NAMALWA (cell line): ENCODE measurements around the gene FNBP1.

Source experiments
- DNase-seq: peaks from one replicate; pipeline ENCODE4 v3.0.0-alpha.2; 2015; ENCODE audit warnings: low spot score

The FNBP1 gene

DNA sequence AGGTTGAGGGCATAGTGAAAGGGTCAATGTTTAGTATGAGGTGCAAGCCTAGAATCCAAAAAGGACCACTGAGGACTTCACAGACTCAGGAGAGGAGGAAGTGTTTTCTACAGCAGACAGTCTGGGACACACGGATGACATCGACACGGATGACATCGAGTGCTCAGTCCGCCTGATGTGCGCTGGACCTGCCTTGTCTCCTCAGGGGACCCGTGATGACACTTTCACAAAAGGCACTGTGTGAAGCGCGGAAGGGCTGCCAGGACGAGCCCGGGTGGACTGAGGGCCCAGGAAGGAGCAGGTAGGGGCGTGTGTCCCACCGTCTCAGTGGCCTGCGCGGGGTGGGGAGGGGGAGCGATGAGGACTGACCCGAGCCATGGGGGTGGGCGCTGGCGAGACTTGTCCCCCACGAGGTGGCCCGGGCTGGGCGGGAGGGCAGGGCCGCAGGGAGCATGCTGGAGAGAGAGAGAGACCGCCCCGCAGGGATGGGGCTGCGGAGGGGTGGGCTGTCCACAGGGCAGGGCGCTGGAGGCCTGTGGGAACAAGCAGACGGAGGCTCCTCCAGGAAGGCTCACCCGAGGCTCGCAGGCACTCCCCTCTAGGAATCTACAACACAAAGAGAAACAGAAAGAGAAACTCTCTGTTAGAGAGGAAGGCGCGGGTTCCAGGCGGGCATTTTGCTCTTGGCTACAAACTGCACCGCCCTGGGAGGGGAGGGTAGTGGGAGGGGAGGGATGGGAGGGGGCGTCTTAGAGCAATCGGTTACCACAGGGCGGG, 152.9 kb downstream of the FNBP1 start:
- peak; percentile 26 for DNase-seq

DNA sequence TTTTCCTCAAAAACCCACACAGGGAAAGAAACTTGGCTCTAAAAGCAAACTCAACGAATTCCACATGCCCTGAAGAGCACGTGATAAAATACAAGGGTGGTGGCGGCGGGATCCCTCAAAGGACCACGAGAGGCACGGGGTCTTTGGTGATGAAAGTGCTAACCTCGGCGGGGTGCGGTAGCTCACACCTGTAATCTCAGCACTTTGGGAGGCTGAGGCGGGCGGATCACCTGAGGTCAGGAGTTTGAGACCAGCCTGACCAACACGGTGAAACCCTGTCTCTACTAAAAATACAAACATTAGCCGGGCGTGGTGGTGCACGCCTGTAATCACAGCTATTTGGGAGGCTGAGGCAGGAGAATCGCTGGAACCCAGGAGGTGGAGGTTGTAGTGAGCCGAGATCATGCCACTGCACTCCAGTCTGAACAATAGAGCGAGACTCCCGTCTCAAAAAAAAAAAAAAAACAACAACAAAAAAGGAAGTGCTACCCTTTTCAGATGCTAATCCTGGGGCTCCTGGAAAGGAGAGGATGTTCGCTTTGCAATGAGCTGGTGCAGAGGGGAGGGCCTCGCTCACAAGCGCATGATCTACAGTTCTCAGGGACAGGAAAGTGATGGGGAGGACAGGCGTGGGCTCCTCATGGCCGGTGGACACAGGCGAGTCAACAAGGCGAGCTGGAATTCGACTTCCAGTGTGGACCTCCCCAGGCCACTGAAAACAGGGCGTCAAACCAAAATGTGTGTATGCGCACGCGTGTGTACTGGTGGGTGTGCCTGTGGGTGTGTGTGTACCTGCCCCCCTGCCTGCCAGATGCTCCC, 153.7 kb downstream of the FNBP1 start:
- no peak for DNase-seq

DNA sequence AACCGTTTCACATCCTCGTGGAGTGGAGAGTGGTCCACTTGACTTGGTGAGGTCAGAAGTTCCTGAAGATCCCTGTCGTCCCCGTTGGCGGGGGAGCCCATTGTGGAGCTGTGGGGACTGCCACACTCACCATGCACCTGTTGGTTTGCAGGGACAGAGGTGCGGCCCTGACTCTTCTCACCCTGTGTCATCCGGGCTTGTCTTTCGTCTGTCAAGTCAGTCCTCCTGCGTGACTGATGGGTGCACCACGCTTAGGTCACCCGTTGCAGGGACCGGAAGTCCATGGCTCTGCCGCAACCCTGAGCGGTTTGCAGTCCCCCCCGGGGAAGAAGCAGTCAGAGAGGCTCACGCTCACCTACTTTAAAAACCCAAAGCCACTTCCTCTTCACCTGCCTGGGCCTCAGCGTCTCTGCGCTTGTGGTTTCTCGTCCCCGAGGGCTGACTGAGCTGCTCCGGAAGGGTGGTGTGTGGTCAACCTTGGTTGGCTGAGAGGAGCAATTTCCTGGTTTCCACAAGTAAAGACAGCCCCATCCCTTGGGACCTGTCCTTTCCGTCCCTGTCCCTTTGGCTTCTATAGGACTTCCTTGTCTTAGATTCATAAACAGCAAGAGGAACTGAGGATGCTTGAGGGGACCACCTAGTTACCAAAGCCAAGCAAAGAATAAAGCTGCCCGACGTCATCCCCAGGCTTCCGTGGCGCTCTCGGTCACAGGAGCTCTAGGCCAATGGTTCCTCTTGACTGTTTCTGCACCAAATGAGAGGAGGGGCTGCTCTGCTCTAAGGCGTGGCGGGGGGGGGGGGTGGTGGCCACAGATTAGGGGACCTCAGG, 154.5 kb downstream of the FNBP1 start:
- DNase-seq = peak; percentile 94

GRCh38 chr9:129887334-129888292, 155.4 kb downstream of the FNBP1 start:
- DNase-seq = peak; percentile 58

GRCh38 chr9:129886226-129887174, 156.5 kb downstream of the FNBP1 start:
- peak; percentile 38 for DNase-seq

- peak; percentile 90 for DNase-seq
Observed at GRCh38 chr9:129885670-129886106, 157.3 kb downstream of the FNBP1 start.

DNA sequence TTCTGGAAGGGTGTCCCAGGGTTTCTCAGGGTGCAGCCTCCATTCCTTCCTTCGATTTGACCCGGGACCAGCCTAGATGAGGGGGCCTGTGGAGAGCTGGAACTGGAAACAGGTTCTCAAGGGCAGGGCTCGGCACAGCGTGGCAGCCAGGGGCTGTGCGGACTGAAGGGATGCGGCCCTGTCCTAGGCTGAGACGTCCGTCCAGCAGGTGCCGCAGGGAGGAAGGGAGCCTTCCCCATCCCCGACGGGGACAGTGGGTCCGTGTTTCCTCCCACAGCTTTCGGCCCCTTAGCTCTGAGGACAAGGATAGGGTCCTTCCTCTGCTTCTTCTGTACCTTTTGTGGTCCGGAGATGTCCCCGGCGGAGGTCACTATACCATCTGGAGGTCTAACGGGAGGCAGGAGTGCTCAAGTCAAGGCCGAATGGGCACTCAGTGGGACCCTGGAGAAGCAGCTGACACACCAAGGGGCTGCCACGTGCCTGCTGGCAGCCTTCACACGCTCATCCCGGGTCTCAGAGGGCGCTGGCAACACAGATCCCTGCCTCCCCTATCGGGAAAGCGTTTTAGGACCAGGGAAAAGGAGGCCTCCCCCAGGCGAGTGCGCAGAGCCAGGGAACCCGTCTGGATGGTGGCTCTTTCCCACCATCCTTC, 157.8 kb downstream of the FNBP1 start:
- DNase-seq = peak; percentile 52

- peak; percentile 96 for DNase-seq
Observed at GRCh38 chr9:129884220-129885017, 158.6 kb downstream of the FNBP1 start.

GRCh38 chr9:129881547-129882324, 161.3 kb downstream of the FNBP1 start:
- no peak for DNase-seq

DNA sequence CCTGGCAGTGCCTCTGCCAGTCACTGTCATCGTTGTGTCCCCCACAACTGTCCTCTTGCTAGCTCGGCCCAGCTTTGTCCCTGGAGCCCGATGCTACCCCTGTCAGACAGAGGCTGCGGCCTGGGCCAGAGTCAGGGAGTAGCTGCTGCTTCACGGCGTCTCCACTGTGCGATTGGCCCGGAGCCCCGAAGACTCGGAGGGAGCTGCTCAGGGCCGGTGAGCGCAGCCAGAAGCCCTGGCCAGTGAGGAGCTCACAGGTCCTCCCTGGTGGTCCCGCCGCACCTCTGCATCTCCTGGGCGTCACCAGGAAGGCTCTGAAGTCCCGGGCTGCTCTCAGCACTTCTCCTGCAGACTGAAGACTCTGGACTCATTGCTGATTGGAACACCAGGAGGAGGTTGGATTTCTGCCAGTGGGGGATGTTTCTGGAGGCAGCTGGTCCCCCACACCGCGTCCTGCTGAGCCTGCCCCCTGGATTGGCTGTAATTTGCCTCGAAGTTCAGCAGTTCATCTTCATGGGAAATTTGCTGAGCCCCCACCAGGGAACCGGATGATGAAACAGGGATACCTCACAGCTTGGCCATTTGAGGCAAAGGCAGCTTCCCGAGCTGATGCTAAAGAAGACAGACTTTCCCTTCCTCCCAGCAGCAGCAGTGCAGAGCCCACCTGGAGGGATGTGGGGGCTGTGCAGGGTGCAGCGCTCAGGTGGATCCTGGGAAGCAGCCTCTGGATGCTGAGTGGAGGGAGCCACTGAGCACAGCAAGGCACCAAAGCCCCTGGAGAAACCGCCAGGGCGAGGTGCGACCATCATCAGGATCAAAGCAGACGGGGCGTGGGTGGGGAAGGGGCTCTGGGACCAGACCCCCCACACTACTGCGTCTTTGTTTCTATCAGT, 162.1 kb downstream of the FNBP1 start:
- DNase-seq = no peak

GRCh38 chr9:129879991-129880653, 162.9 kb downstream of the FNBP1 start:
- no peak for DNase-seq

DNA sequence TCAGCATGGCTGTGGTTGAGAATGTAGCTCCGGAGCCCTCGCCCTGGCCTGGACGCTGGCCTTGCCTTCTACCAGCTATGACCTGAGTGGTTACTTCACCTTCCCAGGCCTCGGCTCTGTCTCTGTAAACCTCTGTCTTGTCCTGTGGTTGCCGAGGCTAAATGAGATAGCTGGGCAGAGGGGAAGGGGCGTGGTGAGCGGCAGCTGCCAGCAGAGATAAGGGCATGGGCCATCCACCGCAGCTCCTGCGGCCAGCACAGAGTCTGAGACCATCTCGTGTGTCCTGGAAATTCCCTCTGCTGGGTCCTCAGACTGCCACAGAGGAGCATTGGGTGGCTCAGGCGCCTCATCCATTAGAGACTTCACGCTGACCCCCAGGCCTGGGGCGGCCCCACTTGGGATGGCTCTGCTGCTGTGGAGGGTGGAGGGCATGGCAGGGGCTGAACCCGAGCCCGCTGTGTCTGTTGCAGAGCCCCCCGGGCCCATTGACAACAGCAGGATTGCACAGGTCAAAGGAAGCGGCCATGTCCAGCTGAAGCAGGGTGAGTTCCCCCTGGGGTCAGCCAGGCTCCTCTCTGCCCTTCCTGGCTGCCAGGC, 163.8 kb downstream of the FNBP1 start:
- DNase-seq = no peak

DNA sequence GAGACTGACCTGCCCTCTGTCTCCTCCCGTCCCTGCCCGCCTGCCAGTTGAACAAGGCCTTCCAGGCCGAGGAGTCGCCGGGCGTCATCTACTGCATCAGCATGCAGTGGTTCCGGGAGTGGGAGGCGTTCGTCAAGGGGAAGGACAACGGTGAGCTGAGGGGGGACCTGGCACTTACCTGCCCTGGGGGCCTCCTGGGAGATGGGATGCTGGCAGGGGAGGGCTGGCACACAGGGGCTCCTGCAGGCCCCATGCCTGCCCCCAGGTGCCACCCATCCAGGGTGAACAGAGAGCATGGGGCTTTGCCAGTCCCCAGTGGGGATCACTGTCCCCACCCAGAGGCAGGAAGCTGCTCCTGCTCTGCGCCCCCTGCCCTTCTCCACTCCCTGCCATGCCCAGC, 164.7 kb downstream of the FNBP1 start:
- no peak for DNase-seq

- no peak for DNase-seq
Observed at GRCh38 chr9:129876815-129877214, 166.2 kb downstream of the FNBP1 start.

GRCh38 chr9:129875687-129876395, 167.1 kb downstream of the FNBP1 start:
- DNase-seq = no peak
